Prostate gland (tissue), 2 donors: ENCODE measurements around the gene ATP6AP1. TPM values are rescaled to one million over a fixed set of nuclear protein-coding genes. Genes with fewer than 3 reads are reported as not detected.

Source experiments
- DNase-seq: peaks from one replicate; pipeline ENCODE4 v3.0.0-alpha.2; 2019; ENCODE audit warnings: low spot score
- H3K27ac ChIP-seq, 2 donors: fragments of 200-600 bp; sonication (generic); 2 replicates each; pipeline ENCODE4 v1.5.1; 2017 to 2019
- H3K27me3 ChIP-seq: fragments of 200-600 bp; sonication (generic); replicated peaks from 2 replicates; pipeline ENCODE4 v1.5.1; 2019; ENCODE audit not compliant: insufficient read depth
- H3K36me3 ChIP-seq, 2 donors: fragments of 200-600 bp; sonication (generic); 1 replicate in 1 of 2; 2 replicates in 1 of 2; pipeline versions ENCODE4 v1.5.1 to v1.8.1; 2017 to 2019
- H3K4me1 ChIP-seq: fragments of 200-600 bp; sonication (generic); replicated peaks from 2 replicates; pipeline ENCODE4 v1.5.1; 2019
- H3K4me3 ChIP-seq, 2 donors: fragments of 200-600 bp; sonication (generic); 2 replicates each; pipeline ENCODE4 v1.5.1; 2017 to 2019
- H3K9me3 ChIP-seq: fragments of 200-600 bp; sonication (generic); 2 replicates; pipeline ENCODE4 v1.5.1; 2017
- POLR2A ChIP-seq: fragments of 450-650 bp; IDR thresholded peaks from one replicate; pipeline ENCODE4 v1.6.1; 2016; ENCODE audit warnings: antibody characterized with exemption, mild to moderate bottlenecking
- POLR2AphosphoS5 ChIP-seq: sonication (generic); formaldehyde crosslinking; IDR thresholded peaks from one replicate; pipeline ENCODE4 v1.6.1; 2017; ENCODE audit warnings: antibody characterized with exemption
- WGBS: methylation state at CpG from one replicate; pipeline ENCODE4 v1.1.5; 2018; 5-methylcytosine and 5-hydroxymethylcytosine counted together
- intact Hi-C: fragments of 100-400 bp; cut with DNase I; formaldehyde crosslinking; loops from one replicate; pipeline ENCODE4 v1.14.2; 2022
- total RNA-seq, 2 donors: library from RNA; depleted of rRNA; stranded (reverse); fragments of >200 nt; gene quantifications; one replicate each; pipeline ENCODE4 v1.1.0, GENCODE V29; 2016
- TF ChIP-seq, protein P1 (sequence below), 4 experiments: fragments of 200-600 bp in 2 of 4; fragments of 450-650 bp in 2 of 4; sonication (generic) in 2 of 4; IDR thresholded peaks; 1 replicate in 3 of 4; 2 replicates in 1 of 4; pipeline ENCODE4 v1.5.1; 2016 to 2019; ENCODE audit warnings: antibody characterized with exemption in 4 of 4, mild to moderate bottlenecking in 2 of 4, moderate library complexity in 2 of 4

The ATP6AP1 gene
- total RNA-seq, 2 donors from 2014 or later: 110 to 149 TPM

DNA sequence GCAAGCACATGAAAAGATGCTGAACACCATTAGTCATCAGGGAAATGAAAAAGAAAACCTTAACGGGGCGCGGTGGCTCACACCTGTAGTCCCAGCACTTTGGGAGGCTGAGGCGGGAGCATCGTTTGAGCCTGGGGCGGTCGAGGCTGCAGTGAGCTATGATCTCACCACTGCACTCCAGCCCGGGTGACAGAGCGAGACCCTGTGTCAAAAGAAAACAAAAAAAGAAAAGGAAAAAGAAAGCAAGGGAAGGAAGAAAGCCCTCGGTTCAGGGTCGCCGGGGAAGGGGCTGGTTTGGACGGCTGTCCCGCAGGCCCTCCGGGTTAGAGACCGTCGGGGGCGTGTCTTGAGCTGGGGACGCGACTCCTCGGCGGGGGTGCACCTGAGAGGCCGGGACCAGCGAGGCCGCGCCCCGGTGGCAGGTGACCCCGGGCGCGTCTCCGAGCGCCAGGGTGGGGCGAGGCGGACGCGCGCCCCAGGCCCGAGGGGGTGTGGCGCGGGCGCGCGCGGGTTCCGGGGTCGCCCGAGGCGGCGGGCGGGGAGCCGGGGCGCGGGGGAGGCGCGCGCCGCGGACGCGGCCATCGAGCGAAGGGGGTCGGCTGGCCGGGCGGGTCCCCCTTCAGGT is 29.1 kb downstream of the ATP6AP1 start:
- Histone ChIP-seq H3K27me3 (no peaks in the 10 kb centered on the region), H3K9me3 (no peaks in the 10 kb centered on the region), H3K27ac (peak overlapping the region; percentile 73 to 77), H3K36me3 (no peaks in the 10 kb centered on the region), H3K4me1 (peaks cover 3% of the 10 kb centered on the region), H3K4me3 (peak overlapping the region; percentile 52 to 53)
- TF ChIP-seq, protein P1, sequence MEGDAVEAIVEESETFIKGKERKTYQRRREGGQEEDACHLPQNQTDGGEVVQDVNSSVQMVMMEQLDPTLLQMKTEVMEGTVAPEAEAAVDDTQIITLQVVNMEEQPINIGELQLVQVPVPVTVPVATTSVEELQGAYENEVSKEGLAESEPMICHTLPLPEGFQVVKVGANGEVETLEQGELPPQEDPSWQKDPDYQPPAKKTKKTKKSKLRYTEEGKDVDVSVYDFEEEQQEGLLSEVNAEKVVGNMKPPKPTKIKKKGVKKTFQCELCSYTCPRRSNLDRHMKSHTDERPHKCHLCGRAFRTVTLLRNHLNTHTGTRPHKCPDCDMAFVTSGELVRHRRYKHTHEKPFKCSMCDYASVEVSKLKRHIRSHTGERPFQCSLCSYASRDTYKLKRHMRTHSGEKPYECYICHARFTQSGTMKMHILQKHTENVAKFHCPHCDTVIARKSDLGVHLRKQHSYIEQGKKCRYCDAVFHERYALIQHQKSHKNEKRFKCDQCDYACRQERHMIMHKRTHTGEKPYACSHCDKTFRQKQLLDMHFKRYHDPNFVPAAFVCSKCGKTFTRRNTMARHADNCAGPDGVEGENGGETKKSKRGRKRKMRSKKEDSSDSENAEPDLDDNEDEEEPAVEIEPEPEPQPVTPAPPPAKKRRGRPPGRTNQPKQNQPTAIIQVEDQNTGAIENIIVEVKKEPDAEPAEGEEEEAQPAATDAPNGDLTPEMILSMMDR (IDR thresholded peaks at IDR 0.05): no peak
- TF ChIP-seq POLR2A (no peak), POLR2AphosphoS5 (no peak)
- no peak for DNase-seq
- intact Hi-C loops: no loop called here
- WGBS: 9% methylated on average over 22 of the region's 65 CpGs

DNA sequence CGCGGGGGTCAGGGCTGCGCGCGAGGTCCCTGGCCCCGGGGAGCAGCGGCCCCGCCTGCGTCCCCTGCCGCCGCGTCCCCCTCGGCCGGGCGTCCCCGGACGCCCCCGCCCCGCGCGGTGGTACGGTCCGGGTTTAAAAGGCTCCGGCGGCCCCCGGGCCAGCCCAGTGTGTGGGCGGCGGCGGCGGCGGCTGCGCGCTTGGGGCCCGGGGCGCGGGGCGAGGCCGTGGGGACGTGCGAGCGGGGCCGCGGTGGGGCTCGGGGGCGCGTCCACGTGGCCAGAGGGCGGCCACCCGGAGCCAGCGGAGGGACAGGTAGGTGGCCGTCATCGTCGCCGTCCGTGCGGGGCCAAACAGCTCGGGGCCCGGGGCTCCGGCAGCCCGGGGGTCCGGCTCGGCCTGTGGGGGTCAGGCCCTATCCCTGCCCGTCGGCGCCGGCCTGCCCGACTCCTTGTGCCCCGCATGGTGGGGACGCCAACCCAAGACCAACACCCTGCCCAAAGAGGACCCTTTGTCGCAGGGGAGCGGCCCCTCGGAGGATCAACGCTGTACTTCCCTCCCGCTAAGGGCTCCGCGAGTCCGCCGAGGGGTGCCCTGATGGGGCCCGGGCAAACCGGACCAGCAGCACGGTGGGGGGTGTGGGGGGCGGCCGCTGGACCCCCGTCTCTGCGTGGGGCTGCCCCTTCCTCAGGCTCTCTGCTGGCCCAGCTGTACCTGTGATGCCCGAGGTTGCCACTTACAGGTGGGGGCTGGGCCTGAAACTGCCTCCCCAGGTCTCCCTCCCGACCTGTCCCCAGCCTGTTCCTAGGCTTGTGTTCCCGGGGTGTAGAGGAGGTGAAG is 29.9 kb downstream of the ATP6AP1 start, which contains the start of gene PLXNA3:
Gene PLXNA3 (plus strand): TSS at position 166 of the 838 bp plus-strand sequence. CDS start 1,903 bp downstream, outside the sequence.
- no peaks in the 10 kb centered on the region for H3K36me3 ChIP-seq
- no peaks in the 10 kb centered on the region for H3K9me3 ChIP-seq
- no peak for DNase-seq
- no peaks in the 10 kb centered on the region for H3K27me3 ChIP-seq
- intact Hi-C loops: no loop called here
- H3K4me3 ChIP-seq: peak within 1 kb of the TSS; percentile 52 to 53
- WGBS: 0% methylated on average over 4 of the region's 88 CpGs
- TF ChIP-seq POLR2A: peak; percentile 15
- TF ChIP-seq, protein P1 (IDR thresholded peaks at IDR 0.05): no peak
- peaks cover 3% of the 10 kb centered on the region for H3K4me1 ChIP-seq
- peak within 1 kb of the TSS; percentile 73 to 77 for H3K27ac ChIP-seq

DNA sequence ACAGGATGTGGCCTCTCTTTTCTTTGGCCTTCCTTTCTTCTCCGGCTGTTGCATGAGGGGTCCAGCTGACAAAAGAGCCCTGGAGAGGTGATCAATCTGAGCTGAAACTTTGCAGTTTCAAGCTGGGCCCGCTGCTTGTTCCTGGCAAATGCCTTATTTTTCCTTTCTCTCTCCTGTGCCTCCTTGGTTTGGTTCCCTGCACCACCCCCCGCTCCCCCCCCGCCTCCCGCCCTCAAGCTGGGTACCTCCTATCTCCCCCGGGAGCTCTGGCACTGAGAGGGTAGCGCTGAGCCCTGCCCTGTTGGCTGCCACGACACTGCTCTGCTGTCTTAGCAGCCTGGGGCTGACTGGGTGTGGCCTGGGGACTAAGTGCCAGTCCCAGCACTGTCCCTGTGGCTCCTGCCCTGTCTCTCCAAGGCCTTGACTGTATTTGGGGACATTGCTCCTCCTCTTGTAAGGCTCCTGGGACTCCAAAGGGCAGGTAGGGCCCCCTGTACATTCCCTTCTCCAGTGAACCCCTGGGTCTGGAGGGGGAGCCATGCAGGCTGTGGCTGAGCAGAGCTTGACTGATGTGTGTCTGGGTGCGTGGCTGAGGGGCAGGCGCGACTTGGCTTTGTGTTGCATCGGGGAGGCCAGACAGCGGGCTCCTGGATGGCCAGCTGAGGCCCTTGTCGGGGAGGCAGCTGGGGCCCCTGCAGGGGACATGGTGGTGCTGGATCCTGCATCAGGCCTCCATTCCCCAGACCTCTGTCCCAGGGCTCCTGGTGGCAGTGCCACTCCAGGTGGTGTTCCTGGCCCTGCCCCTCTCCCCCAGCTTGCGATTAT is 30.7 kb downstream of the ATP6AP1 start:
- no peaks in the 10 kb centered on the region for H3K9me3 ChIP-seq
- H3K27ac ChIP-seq: peak overlapping the region; percentile 73 to 77
- intact Hi-C loops: no loop called here
- peaks cover 3% of the 10 kb centered on the region for H3K4me1 ChIP-seq
- 10% methylated on average over 10 of the region's 15 CpGs for WGBS
- peak; percentile 25 for TF ChIP-seq POLR2A
- TF ChIP-seq, protein P1 (IDR thresholded peaks at IDR 0.05): no peak
- peak overlapping the region; percentile 52 to 53 for H3K4me3 ChIP-seq
- peak; percentile 30 for DNase-seq
- no peaks in the 10 kb centered on the region for H3K36me3 ChIP-seq
- no peaks in the 10 kb centered on the region for H3K27me3 ChIP-seq

DNA sequence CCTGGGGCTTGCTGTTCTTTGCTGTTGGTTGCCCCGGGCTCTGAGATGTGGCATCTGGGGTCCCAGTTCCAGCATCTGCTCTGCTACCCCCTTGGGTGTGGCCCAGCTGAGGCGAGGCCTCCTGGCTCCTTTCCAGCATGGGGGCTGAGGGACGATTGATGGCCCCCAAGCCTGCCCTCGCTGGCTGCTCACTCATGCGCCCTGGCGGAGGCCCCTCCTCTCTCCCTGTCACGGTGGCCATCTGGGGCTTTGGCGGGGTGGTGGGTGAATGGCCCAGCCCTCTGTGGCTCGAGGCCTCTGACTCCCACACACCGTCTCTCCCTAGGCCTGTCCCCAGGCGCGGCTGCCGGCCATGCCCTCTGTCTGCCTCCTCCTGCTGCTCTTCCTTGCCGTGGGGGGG is 31.4 kb downstream of the ATP6AP1 start:
- WGBS: 47% methylated on average over 3 of the region's 14 CpGs
- Histone ChIP-seq H3K4me1 (peaks cover 3% of the 10 kb centered on the region), H3K27ac (no peak overlapping the region), H3K27me3 (no peaks in the 10 kb centered on the region), H3K9me3 (no peaks in the 10 kb centered on the region), H3K36me3 (no peaks in the 10 kb centered on the region), H3K4me3 (peak overlapping the region in 1 of 2 donors; percentile 53)
- intact Hi-C loops: no loop called here
- no peak for TF ChIP-seq POLR2A
- TF ChIP-seq, protein P1 (IDR thresholded peaks at IDR 0.05): no peak
- TF ChIP-seq POLR2AphosphoS5: no peak
- DNase-seq: no peak
